NOMO-1 treated with DMSO at 0.1 percent for 48 hours (cell line): ENCODE data around the gene CAST.
A peak's percentile ranks its signal among the peaks of the same experiment; 100 is the strongest.

Experiments used
- DNase-seq: peaks from one replicate; lab custom pipeline; 2025; ENCODE audit not compliant: unreplicated experiment; lab: John Stamatoyannopoulos, UW

CAST gene

GRCh38 chr5:96709152-96709821 lies 47.1 kb downstream of the CAST start:
- DNase-seq = no peak

GRCh38 chr5:96712100-96712746 lies 50.0 kb downstream of the CAST start:
- no peak for DNase-seq

- no peak for DNase-seq
Observed at GRCh38 chr5:96714450-96714849, 52.3 kb downstream of the CAST start.

DNA sequence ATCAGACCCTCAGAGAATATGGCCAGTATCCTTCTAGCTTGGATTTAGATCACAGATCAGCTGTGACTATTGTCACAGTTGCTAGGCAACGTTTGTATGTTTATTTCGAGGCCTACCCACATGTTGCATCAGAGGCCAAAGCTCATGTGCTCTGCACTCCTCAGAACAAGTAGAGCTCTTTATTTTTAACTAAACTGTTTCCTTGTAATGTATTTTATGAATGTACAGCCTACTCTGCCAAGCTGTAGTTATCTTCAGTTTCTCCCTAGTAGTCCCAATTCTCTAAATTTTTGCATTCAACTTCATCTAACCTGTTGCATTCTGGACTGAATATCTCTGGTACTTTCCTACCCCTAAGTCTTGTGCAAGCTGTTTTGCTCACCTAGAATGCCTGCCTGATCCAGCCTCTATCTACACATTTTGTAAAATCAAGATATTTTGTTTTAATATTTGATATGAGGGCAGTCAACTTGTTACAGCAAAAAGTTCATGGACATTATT lies 52.8 kb downstream of the CAST start:
- DNase-seq = peak; percentile 88

DNA sequence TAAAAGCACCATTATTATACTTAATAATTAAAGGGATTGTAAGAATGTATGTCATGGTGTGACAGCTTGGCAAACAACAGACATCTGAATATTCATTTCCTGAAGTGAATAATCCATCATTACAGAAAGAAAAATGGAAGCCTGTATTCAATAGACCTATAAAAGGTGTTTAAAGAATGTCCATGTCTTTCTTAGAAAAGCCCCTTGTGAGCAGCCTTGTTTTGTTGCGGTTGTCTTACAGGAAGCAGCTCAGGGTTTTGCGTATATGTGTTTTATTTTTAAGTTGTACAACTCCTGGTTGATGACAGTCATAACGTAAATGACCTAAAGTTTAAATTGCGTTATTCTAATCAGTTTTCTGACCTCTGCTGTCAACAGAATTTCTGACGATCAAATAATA lies 53.8 kb downstream of the CAST start:
- DNase-seq = no peak

DNA sequence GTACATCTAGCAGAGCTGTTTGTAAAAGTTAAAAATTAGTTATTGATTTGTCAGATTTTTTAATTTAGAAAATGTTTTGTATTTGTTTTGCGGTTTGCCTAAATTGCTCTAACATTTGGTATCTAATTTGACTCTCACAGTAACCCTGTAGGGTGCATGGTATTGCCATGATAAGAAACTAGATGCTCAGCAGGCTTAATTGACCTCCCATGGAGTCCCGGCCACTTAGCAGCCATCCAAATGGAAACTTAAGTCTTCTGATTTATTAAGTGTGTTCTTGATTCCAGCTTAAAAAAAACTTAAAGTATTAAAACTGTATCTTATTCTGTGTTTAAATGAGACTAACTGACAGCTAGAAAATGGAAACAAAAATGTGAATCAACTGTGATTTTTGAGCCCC lies 54.5 kb downstream of the CAST start:
- DNase-seq = no peak

DNA sequence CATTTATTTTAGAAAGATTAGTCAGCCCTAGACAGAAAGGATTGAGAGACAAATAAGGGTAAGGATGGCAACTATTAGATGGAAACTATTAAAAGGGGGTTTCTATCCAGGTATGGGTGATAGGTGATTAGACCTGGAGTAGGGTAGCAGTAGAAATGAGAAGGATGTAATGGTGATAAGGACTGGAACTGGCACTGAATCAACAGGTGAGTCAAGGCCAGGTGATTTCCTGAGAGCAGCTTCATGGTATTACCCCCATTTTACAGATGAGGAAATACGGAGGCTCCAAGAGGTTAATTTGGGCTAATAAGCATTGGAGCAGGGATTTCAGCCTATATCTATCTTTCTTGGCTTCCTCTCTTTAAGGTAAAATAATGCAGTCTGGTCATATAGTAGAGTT lies 55.7 kb downstream of the CAST start:
- DNase-seq = no peak

- no peak for DNase-seq
Observed at GRCh38 chr5:96718635-96719077, 56.5 kb downstream of the CAST start.

DNA sequence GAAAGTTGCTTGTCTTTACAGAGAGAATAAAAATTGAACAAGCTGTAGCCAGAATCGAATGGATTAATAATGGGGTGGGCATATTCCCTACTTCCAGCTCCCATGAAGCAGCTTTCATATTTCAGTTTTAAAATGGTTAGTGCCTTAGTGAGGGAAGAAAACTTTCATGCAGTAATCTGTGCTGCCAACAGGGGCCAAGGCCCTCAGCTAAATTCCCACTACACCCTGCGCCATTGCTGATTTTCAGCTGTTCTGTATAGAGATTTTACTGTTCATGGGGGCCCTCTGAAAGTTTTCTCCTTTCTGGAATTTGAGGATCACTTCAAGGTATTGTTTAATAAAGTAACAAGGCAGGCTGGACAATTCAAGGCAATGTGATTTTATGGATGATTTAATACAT lies 58.2 kb downstream of the CAST start:
- DNase-seq = no peak

GRCh38 chr5:96721351-96721977 lies 59.3 kb downstream of the CAST start:
- DNase-seq = no peak

GRCh38 chr5:96725257-96725656 lies 63.1 kb downstream of the CAST start:
- no peak for DNase-seq

DNA sequence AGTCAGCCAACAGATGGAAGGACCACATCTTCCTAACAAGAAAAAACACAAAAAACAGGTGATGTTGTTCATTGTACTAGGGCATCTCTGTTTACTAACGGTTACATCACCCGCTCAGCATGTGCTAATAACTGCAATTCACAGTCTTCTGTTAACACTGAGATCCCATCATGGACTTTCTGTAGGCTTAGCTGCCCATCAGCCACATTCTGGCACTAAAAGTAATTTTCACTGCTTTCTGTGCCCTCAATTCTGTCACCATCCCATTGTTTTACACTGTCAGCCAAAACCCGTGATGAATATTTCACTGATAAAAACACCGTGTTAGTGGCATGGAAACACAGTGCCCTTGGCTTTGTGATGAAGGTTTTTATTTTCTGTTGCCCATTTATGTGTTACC lies 64.6 kb downstream of the CAST start:
- DNase-seq = no peak

GRCh38 chr5:96729156-96729555 lies 67.0 kb downstream of the CAST start:
- DNase-seq = no peak

GRCh38 chr5:96730586-96730985 lies 68.4 kb downstream of the CAST start:
- no peak for DNase-seq

DNA sequence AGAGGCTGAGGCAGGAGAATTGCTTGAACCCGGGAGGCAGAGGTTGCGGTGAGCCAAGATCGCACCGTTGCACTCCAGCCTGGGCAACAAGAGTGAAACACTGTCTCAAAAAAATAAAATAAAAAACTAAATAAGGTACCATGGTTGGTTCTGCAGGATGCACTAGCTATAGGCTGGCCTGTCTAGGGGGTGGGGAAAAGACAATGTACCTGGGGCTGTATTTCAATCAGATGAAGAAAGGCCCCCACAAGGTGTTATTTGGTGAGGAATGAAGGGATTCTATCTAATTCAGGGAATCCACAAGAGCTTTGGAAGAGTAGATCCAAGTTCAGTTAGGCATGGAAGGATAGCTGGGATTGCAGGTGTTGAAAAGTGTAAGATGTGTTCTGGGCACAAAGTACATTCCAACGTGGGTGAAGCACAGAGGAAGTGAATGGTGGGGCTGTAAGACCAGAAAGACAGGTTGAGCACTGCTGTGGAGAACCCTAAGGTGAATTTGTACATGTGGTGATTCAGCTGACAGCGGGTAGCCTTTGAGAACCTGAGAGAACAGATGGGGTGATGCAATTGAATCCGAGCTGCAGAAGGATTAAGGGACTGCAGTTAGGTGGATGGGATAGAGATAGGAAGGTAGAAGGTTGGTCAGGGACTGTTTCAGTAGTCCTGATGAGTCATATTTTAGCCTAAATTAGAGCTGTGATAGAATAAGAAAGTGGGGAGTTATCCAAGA lies 71.8 kb downstream of the CAST start:
- DNase-seq = no peak

DNA sequence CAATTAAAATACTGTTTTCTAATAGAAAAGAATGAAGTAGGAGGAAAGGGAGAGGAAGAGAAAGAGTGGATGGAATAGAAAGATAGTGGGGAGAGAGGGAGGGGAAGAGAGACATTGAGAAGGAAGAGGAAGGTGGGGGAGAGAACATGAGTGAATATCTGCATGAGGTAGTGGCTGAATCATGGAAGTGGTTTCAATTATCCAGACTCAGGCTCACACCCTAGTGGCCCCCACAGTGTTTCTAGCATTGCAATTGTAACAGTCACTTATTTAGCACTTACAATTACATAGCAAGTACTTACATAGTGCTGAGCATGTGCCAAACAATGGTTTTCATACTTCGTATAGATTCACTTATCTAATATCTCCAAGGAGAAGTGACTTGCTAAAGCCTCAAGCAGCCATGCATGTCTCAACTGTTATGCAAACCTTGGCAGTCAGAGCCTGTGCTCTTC lies 72.7 kb downstream of the CAST start:
- DNase-seq = no peak

- DNase-seq = no peak
Observed at GRCh38 chr5:96736937-96737336, 74.8 kb downstream of the CAST start.

DNA sequence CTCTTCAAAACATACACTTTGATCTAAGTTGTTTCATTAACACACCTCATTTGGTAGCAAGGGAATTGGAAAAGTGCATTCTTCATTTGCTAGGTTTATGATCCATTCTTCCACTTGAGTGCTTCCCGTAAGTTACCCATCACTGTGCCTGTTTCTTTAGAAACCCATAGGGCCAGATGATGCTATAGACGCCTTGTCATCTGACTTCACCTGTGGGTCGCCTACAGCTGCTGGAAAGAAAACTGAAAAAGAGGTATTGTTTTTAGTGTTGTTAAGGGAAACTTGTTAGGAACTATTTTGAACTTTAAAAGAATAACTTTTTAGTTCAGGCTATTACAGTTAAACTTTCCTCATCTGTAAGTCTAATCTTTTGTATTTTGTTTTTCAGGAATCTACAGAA lies 78.9 kb downstream of the CAST start:
- DNase-seq = no peak

GRCh38 chr5:96741891-96742309 lies 79.7 kb downstream of the CAST start:
- no peak for DNase-seq

- DNase-seq = peak; percentile 76
Observed at GRCh38 chr5:96742538-96742937, 80.4 kb downstream of the CAST start.

- no peak for DNase-seq
Observed at GRCh38 chr5:96743065-96743768, 81.0 kb downstream of the CAST start.
